GM06990 (cell line): ENCODE results near the gene IER3.

ENCODE experiments used
- DNase-seq: peaks from one replicate; pipeline ENCODE4 v3.0.0-alpha.2; 2011; ENCODE audit not compliant: insufficient read length; ENCODE audit errors: extremely low read depth
- H3K27me3 ChIP-seq: replicated peaks from 2 replicates; pipeline ENCODE4 v1.6.0; 2011; ENCODE audit warnings: low read length; ENCODE audit not compliant: control insufficient read depth, insufficient read depth
- H3K36me3 ChIP-seq: 2 replicates; pipeline ENCODE4 v1.5.1; 2011; ENCODE audit warnings: low read length; ENCODE audit not compliant: control insufficient read depth, insufficient read depth
- H3K4me3 ChIP-seq: replicated peaks from 2 replicates; pipeline ENCODE4 v1.5.1; 2011; ENCODE audit warnings: low read depth, mild to moderate bottlenecking, control low read depth, low read length
- TF ChIP-seq, protein P1 (sequence below): IDR thresholded peaks from 2 replicates; pipeline ENCODE4 v1.5.1; 2011; ENCODE audit warnings: low read length, control low read depth, mild to moderate bottlenecking, inconsistent platforms; ENCODE audit not compliant: insufficient read depth, poor library complexity, severe bottlenecking

Gene IER3

DNA sequence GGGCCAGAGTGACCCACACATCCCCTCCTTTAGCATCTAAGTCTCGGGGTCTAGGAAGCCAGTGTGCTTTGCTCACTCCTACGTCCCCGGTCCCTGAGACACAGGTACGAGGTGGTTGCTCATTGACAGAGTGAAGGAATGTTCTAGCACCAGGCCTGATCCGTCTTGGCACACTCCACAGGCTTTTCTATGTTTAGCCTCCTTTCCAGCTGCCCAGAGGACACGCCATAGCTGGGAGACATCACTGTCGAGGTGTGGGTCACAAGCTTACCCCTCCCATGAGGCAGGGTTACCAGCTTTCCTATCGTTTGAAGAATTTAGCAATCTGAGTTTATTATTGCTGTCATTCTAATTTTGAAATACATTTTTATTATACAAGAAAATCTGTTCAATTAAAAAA is 30.4 kb upstream of the IER3 start:
- TF ChIP-seq, protein P1, sequence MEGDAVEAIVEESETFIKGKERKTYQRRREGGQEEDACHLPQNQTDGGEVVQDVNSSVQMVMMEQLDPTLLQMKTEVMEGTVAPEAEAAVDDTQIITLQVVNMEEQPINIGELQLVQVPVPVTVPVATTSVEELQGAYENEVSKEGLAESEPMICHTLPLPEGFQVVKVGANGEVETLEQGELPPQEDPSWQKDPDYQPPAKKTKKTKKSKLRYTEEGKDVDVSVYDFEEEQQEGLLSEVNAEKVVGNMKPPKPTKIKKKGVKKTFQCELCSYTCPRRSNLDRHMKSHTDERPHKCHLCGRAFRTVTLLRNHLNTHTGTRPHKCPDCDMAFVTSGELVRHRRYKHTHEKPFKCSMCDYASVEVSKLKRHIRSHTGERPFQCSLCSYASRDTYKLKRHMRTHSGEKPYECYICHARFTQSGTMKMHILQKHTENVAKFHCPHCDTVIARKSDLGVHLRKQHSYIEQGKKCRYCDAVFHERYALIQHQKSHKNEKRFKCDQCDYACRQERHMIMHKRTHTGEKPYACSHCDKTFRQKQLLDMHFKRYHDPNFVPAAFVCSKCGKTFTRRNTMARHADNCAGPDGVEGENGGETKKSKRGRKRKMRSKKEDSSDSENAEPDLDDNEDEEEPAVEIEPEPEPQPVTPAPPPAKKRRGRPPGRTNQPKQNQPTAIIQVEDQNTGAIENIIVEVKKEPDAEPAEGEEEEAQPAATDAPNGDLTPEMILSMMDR = no peak
- Histone ChIP-seq H3K4me3 (no peak overlapping the region), H3K36me3 (no peaks in the 10 kb centered on the region), H3K27me3 (no peaks in the 10 kb centered on the region)
- no peak for DNase-seq

DNA sequence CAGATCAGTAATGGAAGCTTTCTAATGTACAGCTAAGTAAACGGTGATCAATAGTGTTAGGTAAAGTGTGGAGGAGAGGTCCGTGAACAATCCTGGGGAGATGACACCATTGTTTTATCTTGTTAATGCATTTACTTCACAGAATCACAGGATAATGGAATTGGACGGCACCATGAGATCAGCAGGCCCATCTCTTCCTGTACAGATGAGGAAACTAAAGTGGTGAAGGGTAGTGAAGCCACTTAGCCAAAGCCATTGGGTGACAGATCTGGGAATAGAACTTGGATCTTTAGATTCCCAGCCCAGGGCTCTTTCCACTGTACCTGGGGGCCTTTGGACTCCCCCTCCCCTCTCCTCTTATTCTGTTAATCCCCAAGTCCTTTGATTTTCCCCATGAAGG is 26.2 kb upstream of the IER3 start:
- H3K36me3 ChIP-seq = no peaks in the 10 kb centered on the region
- no peaks in the 10 kb centered on the region for H3K27me3 ChIP-seq
- TF ChIP-seq, protein P1 = no peak
- no peak for DNase-seq
- no peak overlapping the region for H3K4me3 ChIP-seq

DNA sequence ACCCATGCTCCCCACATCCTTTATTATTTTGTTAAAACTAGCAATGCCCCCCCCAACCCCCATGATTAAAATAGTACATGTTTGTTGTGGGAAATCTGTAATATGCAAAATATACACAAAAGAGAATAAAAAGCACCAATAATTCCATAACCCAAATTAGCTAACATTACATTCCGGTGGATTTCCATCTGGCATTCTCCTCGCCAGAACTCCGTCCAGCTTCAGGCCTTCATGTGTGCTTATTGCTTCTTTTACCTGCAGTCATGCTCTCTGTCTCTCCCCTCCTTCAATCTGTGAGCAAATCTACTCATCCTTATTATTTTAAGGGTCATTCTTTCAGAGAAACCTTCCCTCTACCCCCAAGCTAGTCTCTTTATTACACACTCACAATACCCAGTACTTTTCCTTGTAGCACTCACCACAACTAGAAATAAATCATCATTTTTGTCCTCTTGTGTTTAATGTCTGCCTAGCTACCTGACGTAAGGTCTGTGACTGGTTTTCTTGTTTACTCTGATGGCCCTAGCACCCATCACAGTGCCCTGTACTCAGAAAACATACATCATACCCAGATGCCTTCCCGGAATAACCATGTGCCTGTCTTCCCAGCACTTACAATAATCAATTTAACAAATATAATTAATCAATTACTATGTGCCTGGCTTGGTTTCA is 25.6 kb upstream of the IER3 start:
- H3K36me3 ChIP-seq = no peaks in the 10 kb centered on the region
- TF ChIP-seq, protein P1 = no peak
- no peaks in the 10 kb centered on the region for H3K27me3 ChIP-seq
- no peak for DNase-seq
- no peak overlapping the region for H3K4me3 ChIP-seq

DNA sequence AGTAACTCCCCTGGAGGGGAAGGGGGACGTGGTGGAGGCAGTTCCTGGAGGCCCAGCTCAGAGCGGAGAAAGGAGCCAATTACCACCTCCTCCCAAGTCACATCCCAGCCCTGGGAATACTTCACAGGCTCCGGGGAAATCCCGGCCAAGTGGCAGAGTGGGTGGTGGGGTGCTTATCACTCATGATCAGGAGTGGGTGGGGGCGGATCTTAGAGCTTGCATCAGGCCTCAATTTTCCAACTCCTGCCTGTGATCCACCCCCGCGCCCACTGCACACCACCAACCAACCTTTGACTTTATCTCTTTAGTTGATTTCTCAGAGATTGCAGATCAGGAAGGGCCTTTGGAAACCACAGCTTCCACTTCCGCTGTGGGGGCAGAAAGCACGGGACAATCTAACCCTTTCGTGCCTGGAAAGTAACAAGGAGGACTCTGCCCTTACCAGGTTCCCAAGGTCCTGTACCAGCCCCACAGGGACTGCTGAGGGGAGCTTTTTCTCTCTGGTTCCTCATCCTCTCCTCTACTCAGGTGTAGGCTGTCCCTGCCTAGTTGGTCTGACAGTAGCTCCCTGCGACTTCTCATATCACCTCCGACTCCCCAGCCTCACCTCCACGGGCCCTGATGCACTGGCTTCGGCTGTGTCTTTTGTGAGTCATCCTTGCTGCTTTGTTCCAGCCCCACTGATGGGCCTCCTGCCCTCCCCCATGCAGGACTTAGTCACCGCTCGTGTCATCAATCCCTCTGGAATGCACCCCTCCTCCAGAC is 24.9 kb upstream of the IER3 start:
- Histone ChIP-seq H3K27me3 (no peaks in the 10 kb centered on the region), H3K4me3 (no peak overlapping the region), H3K36me3 (no peaks in the 10 kb centered on the region)
- TF ChIP-seq, protein P1 = no peak
- DNase-seq = peak; percentile 50

DNA sequence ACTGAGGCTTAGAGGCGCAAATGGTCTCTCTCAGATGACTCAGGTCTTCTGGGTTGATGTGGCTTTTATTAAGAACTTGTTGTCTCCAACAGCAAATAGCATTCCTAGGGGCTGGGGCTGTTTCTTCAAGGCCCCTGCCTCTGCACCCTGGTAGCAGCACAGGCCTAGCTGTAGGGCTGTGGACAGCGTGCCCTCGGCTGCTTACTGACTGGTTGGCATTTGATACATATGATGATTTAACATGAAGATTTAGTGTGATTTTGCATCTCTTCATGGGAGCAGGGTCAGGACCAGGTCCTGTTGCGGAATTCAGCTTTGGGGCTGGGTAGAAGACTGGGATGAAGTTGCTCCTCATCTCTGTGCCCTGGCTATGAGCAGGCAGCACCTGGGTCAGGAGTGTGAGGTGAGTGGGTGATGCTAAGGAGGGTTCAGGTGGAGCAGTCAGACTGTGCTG is 24.3 kb upstream of the IER3 start:
- no peak overlapping the region for H3K4me3 ChIP-seq
- no peaks in the 10 kb centered on the region for H3K36me3 ChIP-seq
- TF ChIP-seq, protein P1 = no peak
- DNase-seq = no peak
- no peaks in the 10 kb centered on the region for H3K27me3 ChIP-seq

DNA sequence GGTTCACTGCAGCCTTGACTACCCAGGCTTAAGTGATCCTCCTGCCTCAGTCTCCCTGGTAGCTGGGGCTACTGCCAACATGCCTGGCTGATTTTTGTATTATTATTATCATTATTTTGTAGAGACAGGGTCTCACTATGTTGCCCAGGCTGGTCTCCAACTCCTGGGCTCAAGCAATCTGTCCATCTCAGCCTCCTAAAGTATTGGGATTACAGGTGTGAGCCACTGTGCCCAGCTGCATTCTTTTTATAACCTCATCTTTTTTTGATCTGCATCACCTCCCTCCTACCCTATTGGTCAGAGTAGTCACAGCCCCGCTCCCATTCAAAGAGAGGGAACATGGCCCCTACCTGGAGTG is 23.6 kb upstream of the IER3 start:
- no peaks in the 10 kb centered on the region for H3K36me3 ChIP-seq
- H3K27me3 ChIP-seq = no peaks in the 10 kb centered on the region
- TF ChIP-seq, protein P1 = no peak
- no peak overlapping the region for H3K4me3 ChIP-seq
- no peak for DNase-seq
